Trophoblast cell (in vitro differentiated cells and primary cell): ENCODE data around the gene CDKAL1.
"Not testable (repeated sequence)": the region's sequence is repeated elsewhere in the genome, so short reads cannot be mapped to it uniquely, and the experiment has no call there.

Experiments used
- DNase-seq, 2 donors: peaks; one replicate each; pipeline ENCODE4 v3.0.0-alpha.2; 2016
- H2AFZ ChIP-seq: 2 replicates; pipeline ENCODE4 v1.6.1; 2013; ENCODE audit warnings: low read length, moderate library complexity, mild to moderate bottlenecking; ENCODE audit not compliant: insufficient read depth, poor library complexity
- H2AK5ac ChIP-seq: 2 replicates; pipeline ENCODE4 v1.6.1; 2013; ENCODE audit warnings: mild to moderate bottlenecking, low read length
- H2BK120ac ChIP-seq: 2 replicates; pipeline ENCODE4 v1.6.1; 2013; ENCODE audit warnings: low read length, mild to moderate bottlenecking, moderate library complexity; ENCODE audit not compliant: insufficient read depth, poor library complexity
- H2BK12ac ChIP-seq: 2 replicates; pipeline ENCODE4 v1.6.1; 2013; ENCODE audit warnings: mild to moderate bottlenecking, low read length, moderate library complexity
- H2BK5ac ChIP-seq: 2 replicates; pipeline ENCODE4 v1.6.1; 2013; ENCODE audit warnings: low read length, low read depth, moderate library complexity, mild to moderate bottlenecking; ENCODE audit not compliant: poor library complexity
- H3K14ac ChIP-seq: 2 replicates; pipeline ENCODE4 v1.6.1; 2013; ENCODE audit warnings: mild to moderate bottlenecking, low read length
- H3K18ac ChIP-seq: 2 replicates; pipeline ENCODE4 v1.6.1; 2013; ENCODE audit warnings: mild to moderate bottlenecking, low read length
- H3K23ac ChIP-seq: 2 replicates; pipeline ENCODE4 v1.6.1; 2013; ENCODE audit warnings: low read length
- H3K27ac ChIP-seq: 2 replicates; pipeline ENCODE4 v1.5.1; 2013; ENCODE audit warnings: low read depth, mild to moderate bottlenecking, inconsistent platforms, low read length, moderate library complexity
- H3K27me3 ChIP-seq: 2 replicates; pipeline ENCODE4 v1.6.1; 2013; ENCODE audit warnings: inconsistent platforms, mild to moderate bottlenecking, low read length, moderate library complexity; ENCODE audit not compliant: insufficient read depth
- H3K36me3 ChIP-seq, 2 experiments: 1 replicate in 1 of 2; 2 replicates in 1 of 2; pipeline ENCODE4 v1.6.1; 2013; ENCODE audit warnings: low read length in 2 of 2, mild to moderate bottlenecking in 2 of 2, moderate library complexity in 1 of 2; ENCODE audit not compliant: insufficient read depth in 2 of 2, control insufficient read depth in 1 of 2
- H3K4ac ChIP-seq: 2 replicates; pipeline ENCODE4 v1.6.1; 2013; ENCODE audit warnings: low read depth, mild to moderate bottlenecking, low read length, moderate library complexity
- H3K4me1 ChIP-seq, 2 experiments: 1 replicate in 1 of 2; 2 replicates in 1 of 2; pipeline ENCODE4 v1.6.1; 2013; ENCODE audit warnings: low read length in 2 of 2, mild to moderate bottlenecking in 2 of 2, moderate library complexity in 1 of 2; ENCODE audit not compliant: insufficient read depth in 2 of 2, control insufficient read depth in 1 of 2
- H3K4me2 ChIP-seq: 2 replicates; pipeline ENCODE4 v1.6.1; 2013; ENCODE audit warnings: inconsistent platforms, mild to moderate bottlenecking, low read length, moderate library complexity
- H3K4me3 ChIP-seq: 2 replicates; pipeline ENCODE4 v1.5.1; 2013; ENCODE audit warnings: mild to moderate bottlenecking, low read depth, low read length, inconsistent platforms
- H3K79me1 ChIP-seq: one replicate; pipeline ENCODE4 v1.6.1; 2013; ENCODE audit warnings: low read length
- H3K79me2 ChIP-seq: 2 replicates; pipeline ENCODE4 v1.6.1; 2013; ENCODE audit warnings: low read length, mild to moderate bottlenecking; ENCODE audit not compliant: control insufficient read depth, insufficient read depth, poor library complexity
- H3K9ac ChIP-seq: 2 replicates; pipeline ENCODE4 v1.6.1; 2013; ENCODE audit warnings: mild to moderate bottlenecking, low read length
- H3K9me3 ChIP-seq: 2 replicates; pipeline ENCODE4 v1.6.1; 2013; ENCODE audit warnings: low read depth, mild to moderate bottlenecking, control low read depth, inconsistent platforms, low read length; ENCODE audit not compliant: insufficient read depth
- H4K12ac ChIP-seq: 2 replicates; pipeline ENCODE4 v1.6.1; 2013; ENCODE audit warnings: low read depth, mild to moderate bottlenecking, low read length, moderate library complexity
- H4K8ac ChIP-seq: 2 replicates; pipeline ENCODE4 v1.6.1; 2013; ENCODE audit warnings: low read depth, mild to moderate bottlenecking, low read length, moderate library complexity
- H4K91ac ChIP-seq: one replicate; pipeline ENCODE4 v1.6.1; 2013; ENCODE audit warnings: low read depth, mild to moderate bottlenecking, low read length, moderate library complexity
- WGBS: extraction: QIAGEN DNeasy Blood & Tissue Kit; methylation state at CpG from one replicate; pipeline ENCODE4 v1.1.7; 2013; ENCODE audit warnings: missing lambda C conversion rate; ENCODE audit not compliant: insufficient read length, insufficient coverage; ENCODE audit errors: extremely low coverage; 5-methylcytosine and 5-hydroxymethylcytosine counted together

Gene CDKAL1

DNA sequence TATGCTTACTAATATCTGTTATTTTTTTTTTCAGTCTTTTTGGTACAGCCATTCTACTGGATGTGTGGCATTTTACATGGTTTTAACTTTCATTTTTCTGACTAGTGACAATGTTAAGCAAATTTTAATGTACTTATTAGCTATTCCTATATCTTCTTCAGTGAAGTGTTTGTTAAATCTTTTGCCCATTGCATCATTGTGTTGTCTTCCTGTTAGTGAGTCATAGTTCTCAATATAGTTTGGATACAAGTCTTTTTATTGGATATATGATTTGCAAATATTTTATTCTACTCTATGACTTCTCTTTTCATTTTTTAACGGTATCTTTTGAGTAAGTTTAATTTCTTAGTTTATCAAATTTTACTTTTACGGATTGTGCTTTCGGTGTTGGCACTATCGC, 519.4 kb downstream of the CDKAL1 start:
- no peak overlapping the region for H3K14ac ChIP-seq
- H3K27ac ChIP-seq, result no peak overlapping the region
- H4K91ac ChIP-seq, result no peak overlapping the region
- H4K12ac ChIP-seq, result no peak overlapping the region
- no peaks in the 10 kb centered on the region for H3K27me3 ChIP-seq
- H2AK5ac ChIP-seq, result no peak overlapping the region
- no CpG with 5 or more reads among the region's 4 CpGs for WGBS
- no peak overlapping the region for H3K4ac ChIP-seq
- no peaks in the 10 kb centered on the region for H3K79me1 ChIP-seq
- H3K4me2 ChIP-seq, result no peak overlapping the region
- no peak overlapping the region for H3K18ac ChIP-seq
- no peak overlapping the region for H2BK12ac ChIP-seq
- no peak overlapping the region for H3K4me3 ChIP-seq
- no peak overlapping the region for H3K9ac ChIP-seq
- H3K36me3 ChIP-seq, result no peaks in the 10 kb centered on the region
- no peaks in the 10 kb centered on the region for H3K79me2 ChIP-seq
- no peak for DNase-seq
- H4K8ac ChIP-seq, result no peak overlapping the region
- H3K9me3 ChIP-seq, result peaks cover 1% of the 10 kb centered on the region
- no peak overlapping the region for H2BK5ac ChIP-seq
- H2BK120ac ChIP-seq, result no peak overlapping the region
- H2AFZ ChIP-seq, result no peak overlapping the region
- no peak overlapping the region for H3K23ac ChIP-seq
- no peaks in the 10 kb centered on the region for H3K4me1 ChIP-seq

- not testable (repeated sequence) for H3K14ac ChIP-seq, H3K4me3 ChIP-seq, H4K12ac ChIP-seq, H2AFZ ChIP-seq, H3K9me3 ChIP-seq, H3K27ac ChIP-seq, H3K4me2 ChIP-seq, H2BK5ac ChIP-seq, H2BK120ac ChIP-seq, H3K79me2 ChIP-seq, H3K9ac ChIP-seq, H3K27me3 ChIP-seq, H3K4me1 ChIP-seq, H2AK5ac ChIP-seq, H3K36me3 ChIP-seq, H2BK12ac ChIP-seq, H4K91ac ChIP-seq, H3K79me1 ChIP-seq, DNase-seq, H3K23ac ChIP-seq, H3K18ac ChIP-seq, H3K4ac ChIP-seq, H4K8ac ChIP-seq
- no CpG with 5 or more reads among the region's 2 CpGs for WGBS
These were observed 521.2 kb downstream of the CDKAL1 start for GRCh38 chr6:21055480-21055879.

GRCh38 chr6:21061892-21062291, 527.6 kb downstream of the CDKAL1 start:
- H3K4ac ChIP-seq, result no peak overlapping the region
- no peak overlapping the region for H4K12ac ChIP-seq
- H4K91ac ChIP-seq, result no peak overlapping the region
- no peak overlapping the region for H3K4me3 ChIP-seq
- no peaks in the 10 kb centered on the region for H3K4me1 ChIP-seq
- no peaks in the 10 kb centered on the region for H3K36me3 ChIP-seq
- no peak overlapping the region for H2BK5ac ChIP-seq
- no peak overlapping the region for H3K23ac ChIP-seq
- H3K9ac ChIP-seq, result no peak overlapping the region
- no peak overlapping the region for H4K8ac ChIP-seq
- no peak overlapping the region for H3K27ac ChIP-seq
- no peaks in the 10 kb centered on the region for H3K79me2 ChIP-seq
- H3K9me3 ChIP-seq, result peaks cover 9% of the 10 kb centered on the region
- no peak overlapping the region for H2BK12ac ChIP-seq
- no peak for DNase-seq
- no peak overlapping the region for H2BK120ac ChIP-seq
- H2AK5ac ChIP-seq, result no peak overlapping the region
- no peak overlapping the region for H2AFZ ChIP-seq
- no peaks in the 10 kb centered on the region for H3K79me1 ChIP-seq
- no peak overlapping the region for H3K18ac ChIP-seq
- no peak overlapping the region for H3K4me2 ChIP-seq
- no peak overlapping the region for H3K14ac ChIP-seq
- no peaks in the 10 kb centered on the region for H3K27me3 ChIP-seq

GRCh38 chr6:21064756-21065340, 530.6 kb downstream of the CDKAL1 start:
- no peak overlapping the region for H4K91ac ChIP-seq
- no peaks in the 10 kb centered on the region for H3K4me1 ChIP-seq
- H3K79me1 ChIP-seq, result no peaks in the 10 kb centered on the region
- H3K9me3 ChIP-seq, result no peaks in the 10 kb centered on the region
- H2AFZ ChIP-seq, result no peak overlapping the region
- H2AK5ac ChIP-seq, result no peak overlapping the region
- no peaks in the 10 kb centered on the region for H3K79me2 ChIP-seq
- H3K27ac ChIP-seq, result peak overlapping the region; percentile 44
- WGBS, result no CpG with 5 or more reads among the region's 1 CpG
- no peak overlapping the region for H3K18ac ChIP-seq
- H3K36me3 ChIP-seq, result no peaks in the 10 kb centered on the region
- peak overlapping the region; percentile 21 for H2BK5ac ChIP-seq
- H3K23ac ChIP-seq, result no peak overlapping the region
- no peak overlapping the region for H3K9ac ChIP-seq
- H3K4ac ChIP-seq, result no peak overlapping the region
- no peak overlapping the region for H2BK12ac ChIP-seq
- H3K4me3 ChIP-seq, result no peak overlapping the region
- peak in 1 of 2 donors; percentile 60 for DNase-seq
- no peak overlapping the region for H2BK120ac ChIP-seq
- H3K27me3 ChIP-seq, result no peaks in the 10 kb centered on the region
- H4K12ac ChIP-seq, result no peak overlapping the region
- no peak overlapping the region for H3K14ac ChIP-seq
- H3K4me2 ChIP-seq, result no peak overlapping the region
- H4K8ac ChIP-seq, result no peak overlapping the region
